Hepatocyte (in vitro differentiated cells): Measurements from ENCODE around the gene ITGA1.

ENCODE experiments used
- EZH2 ChIP-seq: fragments of 200-600 bp; sonication (generic); IDR thresholded peaks from 2 replicates; pipeline ENCODE4 v1.6.1; 2016; ENCODE audit warnings: antibody characterized with exemption, mild to moderate bottlenecking, borderline replicate concordance
- TF ChIP-seq, protein P1 (sequence below): fragments of 200-600 bp; sonication (generic); IDR thresholded peaks from 2 replicates; pipeline ENCODE4 v1.5.1; 2016; ENCODE audit warnings: antibody characterized with exemption, mild to moderate bottlenecking; ENCODE audit not compliant: poor library complexity

DNA sequence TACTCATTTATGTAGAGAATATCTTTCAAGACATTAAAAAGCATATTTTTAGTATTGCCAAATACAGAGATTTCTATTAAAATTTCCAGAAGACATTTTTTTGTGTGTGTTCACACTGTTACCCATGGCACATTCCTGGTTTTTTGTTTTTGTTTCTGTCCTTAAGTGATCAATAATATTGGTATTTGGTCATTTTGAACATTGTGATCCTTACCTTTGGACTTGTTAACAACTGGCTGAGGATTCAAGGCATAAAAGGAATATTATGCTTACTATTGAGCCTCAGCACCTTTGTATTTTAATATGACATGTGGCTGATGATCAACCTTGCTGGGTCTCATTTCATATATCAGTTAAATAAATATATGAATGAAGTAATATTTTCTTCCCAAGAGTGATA is 41.9 kb downstream of the ITGA1 start:
- TF ChIP-seq, protein P1, sequence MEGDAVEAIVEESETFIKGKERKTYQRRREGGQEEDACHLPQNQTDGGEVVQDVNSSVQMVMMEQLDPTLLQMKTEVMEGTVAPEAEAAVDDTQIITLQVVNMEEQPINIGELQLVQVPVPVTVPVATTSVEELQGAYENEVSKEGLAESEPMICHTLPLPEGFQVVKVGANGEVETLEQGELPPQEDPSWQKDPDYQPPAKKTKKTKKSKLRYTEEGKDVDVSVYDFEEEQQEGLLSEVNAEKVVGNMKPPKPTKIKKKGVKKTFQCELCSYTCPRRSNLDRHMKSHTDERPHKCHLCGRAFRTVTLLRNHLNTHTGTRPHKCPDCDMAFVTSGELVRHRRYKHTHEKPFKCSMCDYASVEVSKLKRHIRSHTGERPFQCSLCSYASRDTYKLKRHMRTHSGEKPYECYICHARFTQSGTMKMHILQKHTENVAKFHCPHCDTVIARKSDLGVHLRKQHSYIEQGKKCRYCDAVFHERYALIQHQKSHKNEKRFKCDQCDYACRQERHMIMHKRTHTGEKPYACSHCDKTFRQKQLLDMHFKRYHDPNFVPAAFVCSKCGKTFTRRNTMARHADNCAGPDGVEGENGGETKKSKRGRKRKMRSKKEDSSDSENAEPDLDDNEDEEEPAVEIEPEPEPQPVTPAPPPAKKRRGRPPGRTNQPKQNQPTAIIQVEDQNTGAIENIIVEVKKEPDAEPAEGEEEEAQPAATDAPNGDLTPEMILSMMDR = no peak
- TF ChIP-seq EZH2 = no peak
